Esophagus muscularis mucosa (tissue), 3 donors: Measurements from ENCODE around the gene APOC3.

Experiments
- EP300 ChIP-seq: sonication (generic); formaldehyde crosslinking; IDR thresholded peaks from one replicate; pipeline ENCODE4 v1.6.1; 2017; ENCODE audit warnings: antibody characterized with exemption
- TF ChIP-seq, protein P1 (sequence below), 3 experiments: fragments of 200-600 bp in 2 of 3; fragments of 450-650 bp in 1 of 3; sonication (generic) in 2 of 3; IDR thresholded peaks; one replicate each; pipeline ENCODE4 v1.5.1; 2017 to 2019; ENCODE audit warnings: antibody characterized with exemption in 3 of 3, mild to moderate bottlenecking in 2 of 3, moderate library complexity in 1 of 3

DNA sequence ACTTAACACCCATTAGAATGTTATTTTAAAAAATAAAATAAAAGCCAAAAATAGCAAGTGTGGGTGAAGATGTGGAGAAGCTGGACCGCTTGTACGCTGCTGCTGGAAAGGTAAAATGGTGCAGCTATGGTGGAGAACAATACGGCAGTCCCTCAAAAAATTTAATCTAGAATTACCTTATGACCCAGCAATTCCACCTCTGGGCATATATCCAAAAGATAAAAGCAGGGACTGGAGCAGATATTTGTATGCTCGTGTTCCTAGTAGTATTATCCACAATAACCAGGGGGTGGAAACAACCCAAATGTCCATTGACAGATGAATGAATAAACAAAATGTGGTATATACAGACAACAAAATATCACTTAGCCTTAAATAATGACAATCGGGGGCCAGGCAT, 31.9 kb upstream of the APOC3 start:
- TF ChIP-seq, protein P1, sequence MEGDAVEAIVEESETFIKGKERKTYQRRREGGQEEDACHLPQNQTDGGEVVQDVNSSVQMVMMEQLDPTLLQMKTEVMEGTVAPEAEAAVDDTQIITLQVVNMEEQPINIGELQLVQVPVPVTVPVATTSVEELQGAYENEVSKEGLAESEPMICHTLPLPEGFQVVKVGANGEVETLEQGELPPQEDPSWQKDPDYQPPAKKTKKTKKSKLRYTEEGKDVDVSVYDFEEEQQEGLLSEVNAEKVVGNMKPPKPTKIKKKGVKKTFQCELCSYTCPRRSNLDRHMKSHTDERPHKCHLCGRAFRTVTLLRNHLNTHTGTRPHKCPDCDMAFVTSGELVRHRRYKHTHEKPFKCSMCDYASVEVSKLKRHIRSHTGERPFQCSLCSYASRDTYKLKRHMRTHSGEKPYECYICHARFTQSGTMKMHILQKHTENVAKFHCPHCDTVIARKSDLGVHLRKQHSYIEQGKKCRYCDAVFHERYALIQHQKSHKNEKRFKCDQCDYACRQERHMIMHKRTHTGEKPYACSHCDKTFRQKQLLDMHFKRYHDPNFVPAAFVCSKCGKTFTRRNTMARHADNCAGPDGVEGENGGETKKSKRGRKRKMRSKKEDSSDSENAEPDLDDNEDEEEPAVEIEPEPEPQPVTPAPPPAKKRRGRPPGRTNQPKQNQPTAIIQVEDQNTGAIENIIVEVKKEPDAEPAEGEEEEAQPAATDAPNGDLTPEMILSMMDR (IDR thresholded peaks at IDR 0.05): no peak
- no peak for TF ChIP-seq EP300
